Measurements from ENCODE around the gene EFNA4.

Gene EFNA4

GRCh38 chr1:155077758-155078445, 14.4 kb downstream of the EFNA4 start:
- peaks cover 21% of the 10 kb centered on the region for H3K4me1 Mint-ChIP-seq
- TF ChIP-seq CTCF (IDR thresholded peaks at IDR 0.05; ENCODE audit: unreplicated experiment in 3 of 3): no peak
- H3K27ac Mint-ChIP-seq: peak overlapping the region in 2 of 3 experiments; percentile 21 to 33
- H3K4me3 Mint-ChIP-seq: peak overlapping the region; percentile 80 to 98 (median 87)
- H3K27me3 Mint-ChIP-seq (ENCODE audit: low read depth): peaks cover 65% of the 10 kb centered on the region
- H3K36me3 Mint-ChIP-seq (ENCODE audit: low read depth): no peaks in the 10 kb centered on the region
- H3K9me3 Mint-ChIP-seq: no peaks in the 10 kb centered on the region

GRCh38 chr1:155078469-155079209, 15.1 kb downstream of the EFNA4 start, which contains the start of gene EFNA3:
Gene EFNA3, plus strand, starts transcription at chr1:155078837. Its CDS starts 105 bp downstream, at chr1:155078942.
- H3K9me3 Mint-ChIP-seq: no peaks in the 10 kb centered on the region
- TF ChIP-seq CTCF (IDR thresholded peaks at IDR 0.05; ENCODE audit: unreplicated experiment in 3 of 3): no peak
- peaks cover 66% of the 10 kb centered on the region for H3K27me3 Mint-ChIP-seq (ENCODE audit: low read depth)

GRCh38 chr1:155079210-155079486, 15.6 kb downstream of the EFNA4 start:
- H3K27me3 Mint-ChIP-seq (ENCODE audit: low read depth): peaks cover 66% of the 10 kb centered on the region
- no peaks in the 10 kb centered on the region for H3K9me3 Mint-ChIP-seq
- H3K4me1 Mint-ChIP-seq: peaks cover 28% of the 10 kb centered on the region
- no peak for TF ChIP-seq CTCF (IDR thresholded peaks at IDR 0.05; ENCODE audit: unreplicated experiment in 3 of 3)
- H3K36me3 Mint-ChIP-seq (ENCODE audit: low read depth): no peaks in the 10 kb centered on the region
- peak overlapping the region; percentile 87 to 98 (median 90) for H3K4me3 Mint-ChIP-seq
- peak overlapping the region in 2 of 3 experiments; percentile 54 to 81 for H3K27ac Mint-ChIP-seq

More at GRCh38 chr1:155078469-155079209, 15.1 kb downstream of the EFNA4 start, which contains the start of gene EFNA3:
- Mint-ChIP-seq H3K4me3 (peak within 1 kb of the TSS; percentile 87 to 98 (median 90)), H3K4me1 (peaks cover 23% of the 10 kb centered on the region), H3K27ac (peak within 1 kb of the TSS in 2 of 3 experiments; percentile 54 to 81), H3K36me3 (ENCODE audit: low read depth) (no peaks in the 10 kb centered on the region)

GRCh38 chr1:155079487-155080311, 16.2 kb downstream of the EFNA4 start:
- H3K27me3 Mint-ChIP-seq (ENCODE audit: low read depth): peaks cover 72% of the 10 kb centered on the region
- H3K36me3 Mint-ChIP-seq (ENCODE audit: low read depth): no peaks in the 10 kb centered on the region
- no peak for TF ChIP-seq CTCF (IDR thresholded peaks at IDR 0.05; ENCODE audit: unreplicated experiment in 3 of 3)
- no peaks in the 10 kb centered on the region for H3K9me3 Mint-ChIP-seq
- H3K4me3 Mint-ChIP-seq: peak overlapping the region; percentile 87 to 98 (median 90)
- H3K4me1 Mint-ChIP-seq: peaks cover 34% of the 10 kb centered on the region
- H3K27ac Mint-ChIP-seq: peak overlapping the region in 2 of 3 experiments; percentile 54 to 81

GRCh38 chr1:155080312-155081228, 17.0 kb downstream of the EFNA4 start:
- Mint-ChIP-seq H3K36me3 (ENCODE audit: low read depth) (no peaks in the 10 kb centered on the region), H3K27ac (peak overlapping the region in 1 of 3 experiments; percentile 35), H3K4me3 (peak overlapping the region; percentile 84 to 98 (median 85)), H3K27me3 (ENCODE audit: low read depth) (peaks cover 73% of the 10 kb centered on the region), H3K9me3 (no peaks in the 10 kb centered on the region), H3K4me1 (peaks cover 34% of the 10 kb centered on the region)
- no peak for TF ChIP-seq CTCF (IDR thresholded peaks at IDR 0.05; ENCODE audit: unreplicated experiment in 3 of 3)
